Kidney capillary endothelial cell (primary cell): ENCODE data around the gene BRD3.
A peak's percentile ranks its signal among the peaks of the same experiment; 100 is the strongest.

Source experiments
- DNase-seq: peaks from one replicate; pipeline ENCODE4 v3.0.0-alpha.2; 2018; ENCODE audit warnings: low spot score

The BRD3 gene

GRCh38 chr9:134024828-134025605 lies 42.8 kb downstream of the BRD3 start, which contains the start of gene BRD3OS:
TSS of gene BRD3OS (plus strand) at chr9:134025481. CDS start at chr9:134026748, 1,267 bp downstream.
- DNase-seq: peak; percentile 99

GRCh38 chr9:134024214-134024792 lies 43.5 kb downstream of the BRD3 start:
- DNase-seq: no peak

GRCh38 chr9:134014946-134015345 lies 52.9 kb downstream of the BRD3 start:
- no peak for DNase-seq

GRCh38 chr9:134011401-134011800 lies 56.4 kb downstream of the BRD3 start:
- DNase-seq: no peak

- DNase-seq: no peak
Observed at GRCh38 chr9:134010310-134011173, 57.3 kb downstream of the BRD3 start.

GRCh38 chr9:134007571-134007970 lies 60.3 kb downstream of the BRD3 start:
- no peak for DNase-seq

- DNase-seq: no peak
Observed at GRCh38 chr9:134007150-134007549, 60.7 kb downstream of the BRD3 start.

GRCh38 chr9:134005381-134005780 lies 62.4 kb downstream of the BRD3 start:
- DNase-seq: no peak

- DNase-seq: no peak
Observed at GRCh38 chr9:134004881-134005280, 62.9 kb downstream of the BRD3 start.

- DNase-seq: no peak
Observed at GRCh38 chr9:134004131-134004873, 63.5 kb downstream of the BRD3 start.

- DNase-seq: no peak
Observed at GRCh38 chr9:134003237-134003636, 64.6 kb downstream of the BRD3 start.

GRCh38 chr9:134002796-134003195 lies 65.0 kb downstream of the BRD3 start:
- DNase-seq: no peak

- no peak for DNase-seq
Observed at GRCh38 chr9:133999851-134000265, 68.0 kb downstream of the BRD3 start.

GRCh38 chr9:133998915-133999595 lies 68.8 kb downstream of the BRD3 start:
- no peak for DNase-seq

- no peak for DNase-seq
Observed at GRCh38 chr9:133997584-133997983, 70.2 kb downstream of the BRD3 start.

GRCh38 chr9:133996531-133997520 lies 71.0 kb downstream of the BRD3 start:
- DNase-seq: no peak

- DNase-seq: no peak
Observed at GRCh38 chr9:133995012-133995896, 72.6 kb downstream of the BRD3 start.

- peak; percentile 63 for DNase-seq
Observed at GRCh38 chr9:133994353-133995011, 73.3 kb downstream of the BRD3 start.
